T-helper 1 cell treated with Interleukin-12 subunit alpha and Interleukin-12 subunit beta and Interleukin-4 antibody, amounts not matched to agents 30 μg/mL and 1 μg/mL, for 36 hours (primary cell): ENCODE data around the gene GAMT.

Source experiments
- H3K27ac Mint-ChIP-seq: one replicate; pipeline ENCODE4 v1.8.0; 2021; ENCODE audit warnings: mild to moderate bottlenecking, mixed read lengths
- H3K27me3 Mint-ChIP-seq: one replicate; pipeline ENCODE4 v1.8.0; 2021; ENCODE audit warnings: low read depth, mixed read lengths
- H3K36me3 Mint-ChIP-seq: one replicate; pipeline ENCODE4 v1.8.0; 2021; ENCODE audit warnings: low read depth, mixed read lengths
- H3K4me1 Mint-ChIP-seq: one replicate; pipeline ENCODE4 v1.8.0; 2021; ENCODE audit warnings: low read depth, mixed read lengths
- H3K4me3 Mint-ChIP-seq: one replicate; pipeline ENCODE4 v1.8.0; 2021; ENCODE audit warnings: mild to moderate bottlenecking, moderate library complexity, mixed read lengths
- H3K9me3 Mint-ChIP-seq: one replicate; pipeline ENCODE4 v1.8.0; 2021; ENCODE audit warnings: mixed read lengths

Gene GAMT

DNA sequence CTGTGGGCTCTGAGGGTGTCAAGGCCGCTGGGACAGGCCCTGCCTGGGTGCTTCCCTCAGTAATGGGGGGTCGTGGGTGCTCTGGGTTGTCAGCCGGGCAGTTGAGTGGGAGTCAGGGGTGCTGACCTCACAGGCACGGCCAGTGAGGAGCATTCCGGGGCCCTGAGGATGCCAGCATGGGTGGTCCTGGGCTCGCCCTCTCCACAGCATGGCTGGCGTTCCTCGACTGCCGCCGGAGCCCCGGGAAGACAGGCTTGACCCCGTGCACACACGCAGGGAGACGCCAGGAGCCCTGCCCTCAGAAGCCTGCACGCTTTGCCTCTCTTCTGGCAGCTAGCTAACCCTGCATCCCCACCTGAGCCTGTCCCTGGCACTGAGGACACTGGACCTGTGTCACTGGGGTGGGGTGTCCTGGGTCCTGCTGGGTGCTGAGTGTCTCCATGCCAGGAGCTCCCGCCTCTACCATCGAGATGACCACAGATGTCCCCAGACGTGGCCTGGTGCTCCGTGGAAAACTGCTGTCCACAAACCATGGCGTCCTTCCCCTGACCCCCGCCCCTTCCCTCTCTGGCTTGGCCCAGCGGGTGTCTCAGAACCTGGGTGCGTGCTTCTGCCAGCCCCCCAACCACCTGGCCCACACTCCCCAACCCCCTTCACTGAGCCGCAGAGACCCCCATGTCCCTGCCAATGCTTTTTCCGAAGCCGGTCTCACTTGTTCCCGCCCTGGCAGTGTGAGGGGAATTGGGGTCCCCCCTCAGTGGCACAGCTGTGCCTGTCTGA is 22.0 kb downstream of the GAMT start:
- no peaks in the 10 kb centered on the region for H3K9me3 Mint-ChIP-seq
- H3K4me1 Mint-ChIP-seq: peaks cover 10% of the 10 kb centered on the region
- peaks cover 10% of the 10 kb centered on the region for H3K36me3 Mint-ChIP-seq
- peaks cover 10% of the 10 kb centered on the region for H3K27me3 Mint-ChIP-seq
- no peak overlapping the region for H3K4me3 Mint-ChIP-seq
- H3K27ac Mint-ChIP-seq: no peak overlapping the region

DNA sequence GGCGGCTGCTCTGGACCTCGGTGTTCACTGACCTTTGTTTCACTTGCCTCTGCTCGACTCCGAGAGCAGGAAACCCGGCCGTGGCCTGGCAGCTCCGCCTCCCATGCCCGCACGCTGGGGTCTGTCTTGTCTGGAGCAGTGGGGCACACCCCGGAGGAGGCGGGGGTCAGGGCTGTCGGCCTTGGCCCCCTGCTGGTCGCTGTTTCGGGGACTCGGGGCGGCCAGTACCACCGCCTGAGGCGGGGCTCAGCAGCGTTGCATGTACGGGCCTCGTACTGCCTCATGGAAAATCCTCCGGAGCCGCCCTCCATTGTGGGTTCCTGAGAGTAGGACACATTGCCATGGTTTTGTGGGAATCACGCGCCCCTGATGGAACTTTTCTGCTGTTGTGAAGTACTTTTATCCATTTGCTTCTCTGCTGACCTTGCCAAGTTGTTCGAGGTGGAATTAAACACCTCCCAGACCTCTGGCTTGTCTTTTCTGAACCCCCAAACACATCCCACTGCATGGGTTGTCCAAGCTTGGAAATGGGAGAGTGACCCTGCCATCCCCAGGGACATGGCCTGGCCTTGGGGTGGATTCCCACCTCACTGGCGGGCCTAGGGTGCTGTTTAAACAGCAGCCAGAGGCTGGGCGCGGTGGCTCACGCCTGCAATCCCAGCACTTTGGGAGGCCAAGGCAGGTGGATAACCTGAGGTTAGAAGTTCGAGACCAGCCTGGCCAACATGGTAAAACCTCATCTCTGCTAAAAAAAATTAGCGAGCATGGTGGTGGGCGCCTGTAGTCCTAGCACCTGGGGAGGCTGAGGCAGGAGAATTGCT is 23.2 kb downstream of the GAMT start:
- Mint-ChIP-seq H3K9me3 (no peaks in the 10 kb centered on the region), H3K27ac (no peak overlapping the region), H3K27me3 (peaks cover 5% of the 10 kb centered on the region), H3K36me3 (peaks cover 6% of the 10 kb centered on the region), H3K4me1 (peaks cover 5% of the 10 kb centered on the region), H3K4me3 (no peak overlapping the region)

DNA sequence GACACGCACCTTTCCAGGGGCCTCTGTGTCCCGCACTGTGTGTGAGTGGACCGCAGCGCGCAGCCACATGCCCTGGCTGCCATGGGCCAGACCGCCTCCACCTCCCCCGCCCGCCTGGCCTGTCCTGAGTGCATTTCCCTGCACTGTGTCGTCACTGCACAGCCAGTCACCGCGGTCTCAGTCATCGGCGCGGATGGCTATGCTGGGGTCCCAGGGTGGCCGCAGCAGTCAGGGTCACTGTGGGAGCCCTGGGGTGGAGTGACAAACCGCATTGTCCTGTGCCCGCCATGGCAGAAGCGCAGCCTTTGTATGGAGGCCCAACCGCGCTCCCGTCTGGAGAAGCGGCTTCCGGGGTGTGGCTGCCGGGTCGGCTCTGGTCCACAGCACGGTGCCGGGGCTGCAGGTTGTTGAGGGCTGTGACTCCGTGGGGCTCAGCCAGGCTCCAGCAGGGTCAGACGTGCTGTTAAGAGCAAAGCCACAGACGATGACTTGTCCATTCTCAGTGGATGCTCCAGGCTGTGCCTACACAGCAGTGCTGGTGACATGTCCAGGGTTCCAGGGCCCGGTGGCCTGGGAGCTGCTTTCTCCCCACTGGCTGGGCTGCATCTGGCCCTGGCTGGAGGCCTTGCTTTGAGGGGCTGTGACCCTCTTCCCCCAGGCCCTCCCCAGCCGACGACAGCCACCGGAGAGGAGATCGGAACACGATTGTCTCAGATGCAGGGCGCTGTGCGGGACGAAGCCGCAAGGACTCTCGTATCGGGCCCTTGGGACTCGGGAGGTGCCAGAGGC is 24.0 kb downstream of the GAMT start:
- H3K4me1 Mint-ChIP-seq: no peaks in the 10 kb centered on the region
- H3K9me3 Mint-ChIP-seq: no peaks in the 10 kb centered on the region
- H3K27ac Mint-ChIP-seq: no peak overlapping the region
- no peaks in the 10 kb centered on the region for H3K27me3 Mint-ChIP-seq
- H3K36me3 Mint-ChIP-seq: peaks cover 6% of the 10 kb centered on the region
- no peak overlapping the region for H3K4me3 Mint-ChIP-seq

DNA sequence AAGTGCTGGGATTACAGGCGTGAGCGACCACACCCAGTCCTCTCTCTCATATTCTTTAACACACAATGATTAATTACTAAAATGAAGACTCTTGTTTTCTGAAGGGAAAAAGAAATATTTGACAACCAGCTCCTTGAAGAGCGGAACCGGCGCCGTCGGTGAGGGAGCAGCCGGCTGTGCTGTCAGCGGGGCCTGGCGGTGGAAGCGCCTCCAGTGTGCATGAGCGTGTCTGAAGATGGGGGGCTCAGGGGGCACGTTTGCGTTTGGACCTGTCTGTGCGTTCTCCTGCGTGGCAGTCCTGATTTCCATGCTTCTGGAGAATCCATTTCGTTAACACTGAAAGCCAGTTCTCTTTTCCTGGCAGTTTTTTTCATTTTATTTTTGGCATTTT is 24.9 kb downstream of the GAMT start:
- no peak overlapping the region for H3K27ac Mint-ChIP-seq

DNA sequence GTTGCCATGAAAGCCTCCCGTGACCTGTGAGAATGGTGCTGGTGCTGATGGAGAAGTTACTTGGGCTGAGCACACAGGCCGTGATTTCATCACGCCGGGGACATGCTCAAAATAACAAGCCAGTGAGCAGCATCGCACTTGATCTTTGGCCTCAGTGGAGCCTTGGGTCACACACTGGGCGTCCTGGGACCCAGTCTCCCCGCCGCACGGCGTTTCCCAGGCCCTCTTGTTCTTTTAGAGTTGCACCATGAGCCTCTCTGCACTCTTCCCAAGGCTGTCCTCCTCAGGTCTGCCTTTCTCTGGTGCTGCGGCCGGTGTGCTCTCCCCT is 27.1 kb downstream of the GAMT start:
- no peaks in the 10 kb centered on the region for H3K4me1 Mint-ChIP-seq
- no peaks in the 10 kb centered on the region for H3K9me3 Mint-ChIP-seq
- H3K36me3 Mint-ChIP-seq: peaks cover 6% of the 10 kb centered on the region
- H3K4me3 Mint-ChIP-seq: no peak overlapping the region
- H3K27ac Mint-ChIP-seq: no peak overlapping the region
- no peaks in the 10 kb centered on the region for H3K27me3 Mint-ChIP-seq

More for the DNA sequence above, 24.9 kb downstream of the GAMT start:
- Mint-ChIP-seq H3K9me3 (no peaks in the 10 kb centered on the region), H3K4me1 (no peaks in the 10 kb centered on the region), H3K4me3 (no peak overlapping the region), H3K27me3 (no peaks in the 10 kb centered on the region), H3K36me3 (peaks cover 6% of the 10 kb centered on the region)

DNA sequence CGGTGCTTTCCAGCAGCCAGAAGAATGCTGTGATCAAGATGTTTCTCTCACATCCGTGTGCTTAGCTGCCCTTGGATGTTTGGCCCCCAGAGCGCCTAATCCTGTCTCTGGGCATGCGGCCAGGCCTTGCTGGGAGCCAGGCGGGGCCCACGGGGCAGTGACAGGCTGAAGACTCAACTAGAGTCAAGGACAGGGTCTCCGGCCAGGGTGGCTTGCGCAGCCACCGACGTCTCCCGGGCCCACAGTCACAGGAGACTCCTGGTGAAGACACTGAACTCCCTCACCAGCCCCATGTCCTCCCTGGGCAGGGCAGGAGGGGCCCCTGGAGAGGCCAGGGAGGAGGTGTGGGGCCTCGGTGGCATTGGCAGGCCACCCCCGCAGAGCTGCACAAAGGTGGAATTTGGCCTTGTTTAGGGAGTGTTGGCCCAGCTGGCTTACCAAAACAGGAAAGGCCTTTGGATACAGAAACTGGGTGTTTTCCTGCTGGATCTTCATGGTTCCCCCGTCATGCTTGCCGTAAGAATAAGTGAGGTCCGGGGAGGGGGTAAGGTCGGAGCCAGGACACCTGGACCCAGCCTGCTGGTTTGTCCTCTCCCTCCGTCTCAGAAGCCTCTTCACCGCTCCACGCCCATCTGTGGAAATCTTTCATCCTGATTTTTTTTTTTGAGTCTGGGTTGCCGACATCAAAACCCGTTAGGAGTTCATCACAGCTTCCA is 27.6 kb downstream of the GAMT start:
- H3K27ac Mint-ChIP-seq: no peak overlapping the region
- H3K9me3 Mint-ChIP-seq: no peaks in the 10 kb centered on the region

DNA sequence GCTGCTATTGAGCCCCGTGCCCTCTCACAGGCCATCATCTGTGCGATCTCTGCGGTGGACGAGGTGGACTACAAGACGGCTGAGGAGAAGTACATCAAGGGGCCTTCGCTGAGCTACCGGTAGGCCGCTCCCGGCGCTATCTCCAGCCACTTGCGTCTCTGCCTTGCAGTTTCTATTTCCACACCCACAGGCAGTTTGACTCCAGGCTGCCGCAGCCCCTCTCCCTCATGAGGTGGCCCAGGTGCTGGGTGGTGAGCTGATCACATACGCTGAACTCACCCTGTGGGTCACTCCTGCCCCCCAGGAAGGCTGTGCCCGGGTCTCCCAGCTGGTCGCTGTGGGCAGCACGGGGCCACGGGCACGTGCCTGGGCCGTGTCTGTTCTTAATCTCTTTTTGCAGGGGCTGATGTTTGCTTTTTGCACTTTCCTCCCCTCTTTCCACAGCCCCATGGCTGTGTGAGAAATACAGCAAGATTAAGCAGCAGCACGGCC is 28.3 kb downstream of the GAMT start:
- no peaks in the 10 kb centered on the region for H3K9me3 Mint-ChIP-seq
- H3K27me3 Mint-ChIP-seq: no peaks in the 10 kb centered on the region
- no peaks in the 10 kb centered on the region for H3K4me1 Mint-ChIP-seq
- H3K27ac Mint-ChIP-seq: no peak overlapping the region
- H3K36me3 Mint-ChIP-seq: peaks cover 6% of the 10 kb centered on the region
- H3K4me3 Mint-ChIP-seq: no peak overlapping the region

More for the DNA sequence above, 27.6 kb downstream of the GAMT start:
- H3K27me3 Mint-ChIP-seq: no peaks in the 10 kb centered on the region
- no peaks in the 10 kb centered on the region for H3K4me1 Mint-ChIP-seq
- H3K4me3 Mint-ChIP-seq: no peak overlapping the region
- H3K36me3 Mint-ChIP-seq: peaks cover 6% of the 10 kb centered on the region

DNA sequence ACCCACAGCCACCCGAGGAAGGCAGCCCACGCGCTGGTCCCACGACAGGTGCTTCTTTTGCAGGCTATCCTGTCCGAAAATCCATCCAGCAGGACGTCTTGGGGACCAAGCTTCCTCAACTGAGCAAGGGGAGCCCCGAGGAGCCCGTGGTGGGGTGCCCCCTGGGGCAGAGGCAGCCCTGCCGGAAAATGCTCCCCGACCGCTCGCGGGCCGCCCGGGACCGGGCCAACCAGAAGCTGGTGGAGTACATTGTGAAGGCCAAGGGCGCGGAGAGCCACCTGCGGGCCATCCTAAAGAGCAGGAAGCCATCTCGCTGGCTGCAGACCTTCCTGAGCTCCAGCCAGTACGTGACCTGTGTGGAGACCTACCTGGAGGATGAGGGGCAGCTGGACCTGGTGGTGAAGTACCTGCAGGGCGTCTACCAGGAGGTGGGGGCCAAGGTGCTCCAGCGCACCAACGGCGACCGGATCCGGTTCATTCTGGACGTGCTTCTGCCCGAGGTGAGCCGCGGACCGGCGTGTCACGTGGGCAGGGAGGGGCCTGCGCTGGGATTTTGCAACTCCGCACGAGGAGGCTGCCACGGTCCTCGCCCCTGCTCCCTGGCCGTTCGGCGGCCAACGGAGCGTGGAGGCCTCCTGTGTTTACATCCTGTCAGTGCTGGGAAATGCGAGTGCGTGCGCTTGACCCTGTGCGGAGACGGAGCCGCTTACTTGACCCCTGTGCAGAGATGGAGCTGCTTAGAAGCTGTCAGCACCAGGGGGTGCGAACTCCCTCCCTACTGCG is 30.6 kb downstream of the GAMT start:
- no peak overlapping the region for H3K27ac Mint-ChIP-seq
- peaks cover 7% of the 10 kb centered on the region for H3K36me3 Mint-ChIP-seq
- no peaks in the 10 kb centered on the region for H3K9me3 Mint-ChIP-seq
- no peaks in the 10 kb centered on the region for H3K27me3 Mint-ChIP-seq
- no peaks in the 10 kb centered on the region for H3K4me1 Mint-ChIP-seq
- no peak overlapping the region for H3K4me3 Mint-ChIP-seq

DNA sequence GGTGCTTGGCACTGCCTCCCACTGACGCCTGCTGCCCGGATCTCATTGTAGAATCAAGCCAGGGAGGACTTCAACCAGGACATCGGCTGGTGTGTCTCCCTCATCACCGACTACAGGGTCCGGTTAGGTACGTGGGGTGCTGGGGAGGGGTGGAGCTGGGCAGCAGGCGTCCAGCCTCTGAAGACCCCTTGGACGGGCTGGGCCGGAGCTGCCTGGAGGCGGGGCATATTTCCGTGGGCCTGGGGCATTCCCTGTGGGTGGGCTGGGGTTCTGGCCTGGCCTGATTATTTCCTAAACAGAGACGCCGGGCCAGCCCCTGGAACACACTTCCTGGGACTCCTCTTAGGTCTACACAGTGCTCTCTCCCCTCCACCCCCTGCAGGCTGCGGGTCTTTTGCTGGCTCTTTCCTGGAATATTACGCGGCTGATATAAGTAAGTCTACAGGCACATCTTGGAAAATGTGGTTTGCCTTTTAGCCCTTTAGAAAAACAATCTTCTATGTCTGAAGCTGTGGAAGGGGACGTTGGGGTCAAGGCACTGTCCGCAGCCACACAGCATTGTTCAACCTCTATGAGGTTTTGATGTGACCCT is 32.0 kb downstream of the GAMT start:
- peaks cover 9% of the 10 kb centered on the region for H3K36me3 Mint-ChIP-seq
- no peaks in the 10 kb centered on the region for H3K9me3 Mint-ChIP-seq
- H3K4me3 Mint-ChIP-seq: no peak overlapping the region
- H3K4me1 Mint-ChIP-seq: peaks cover 3% of the 10 kb centered on the region
- no peak overlapping the region for H3K27ac Mint-ChIP-seq
- H3K27me3 Mint-ChIP-seq: no peaks in the 10 kb centered on the region

DNA sequence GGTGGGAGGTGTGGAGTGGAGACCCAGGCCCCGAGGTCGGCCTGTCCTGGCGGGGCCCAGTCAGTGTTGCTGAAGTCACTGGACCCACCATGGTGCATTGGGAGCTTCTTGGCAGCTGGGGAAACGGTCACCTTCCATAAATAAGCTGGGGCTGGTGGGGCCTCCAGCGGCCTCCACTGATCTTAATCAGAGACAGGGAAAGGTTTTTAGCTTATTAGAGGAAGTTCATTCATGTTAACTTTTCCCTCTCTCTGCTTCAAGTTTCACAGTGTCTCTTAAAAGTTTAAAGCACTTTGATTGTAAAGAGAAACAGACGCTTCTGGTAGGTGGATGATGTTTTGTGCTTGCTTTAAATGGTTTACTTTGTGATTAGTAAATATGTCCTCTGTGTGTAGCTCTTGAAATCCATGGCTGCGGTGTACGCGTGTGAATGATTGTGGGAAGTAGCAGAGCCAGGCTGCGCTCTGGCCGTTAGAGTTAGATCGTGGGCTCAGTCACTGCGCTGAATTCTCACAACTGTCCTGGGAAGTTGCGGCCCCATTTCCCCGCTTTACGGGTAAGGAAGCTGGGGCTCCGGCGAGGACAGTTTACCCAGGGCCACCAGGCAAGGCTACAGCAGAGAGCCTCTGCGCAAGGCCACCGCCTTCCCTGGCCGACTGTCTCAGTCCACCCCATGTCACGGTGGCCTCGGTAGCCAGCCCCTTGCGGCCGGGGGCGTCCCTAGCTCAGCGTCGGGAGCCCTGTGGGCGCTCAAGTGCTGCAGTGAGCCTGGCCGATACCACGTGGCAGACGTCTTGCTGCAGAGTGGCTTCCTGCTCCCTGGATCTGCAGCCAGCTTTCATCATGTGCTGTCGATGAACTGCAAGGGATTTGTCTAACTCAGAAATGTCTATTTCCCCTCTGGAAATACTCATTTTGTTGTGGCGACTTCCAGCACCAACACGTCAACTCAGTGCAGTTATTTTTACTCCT is 34.2 kb downstream of the GAMT start:
- H3K36me3 Mint-ChIP-seq: peaks cover 11% of the 10 kb centered on the region
- peaks cover 14% of the 10 kb centered on the region for H3K4me1 Mint-ChIP-seq
- H3K4me3 Mint-ChIP-seq: no peak overlapping the region
- no peaks in the 10 kb centered on the region for H3K27me3 Mint-ChIP-seq
- H3K9me3 Mint-ChIP-seq: no peaks in the 10 kb centered on the region
- H3K27ac Mint-ChIP-seq: no peak overlapping the region

DNA sequence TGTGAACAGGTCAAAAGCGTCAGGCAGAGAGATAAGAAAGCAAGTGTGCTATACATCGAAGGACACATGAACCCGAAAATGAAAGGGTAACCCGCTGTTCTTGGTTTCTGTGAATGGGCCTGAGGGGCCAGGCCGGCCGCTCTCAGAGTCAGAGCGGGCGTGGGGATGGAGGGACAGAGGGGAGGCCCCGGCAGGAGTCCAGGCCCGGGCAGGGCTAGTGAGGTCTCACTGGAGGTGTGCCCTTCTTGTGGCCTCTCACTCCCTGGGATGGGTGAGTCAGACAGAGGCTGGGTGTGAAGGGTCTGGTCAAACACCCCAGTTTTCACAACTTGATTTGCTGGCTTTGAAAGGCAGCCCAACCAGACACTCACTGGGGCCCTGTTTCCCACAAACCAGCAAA is 35.0 kb downstream of the GAMT start:
- H3K4me3 Mint-ChIP-seq: no peak overlapping the region
- peaks cover 17% of the 10 kb centered on the region for H3K4me1 Mint-ChIP-seq
- H3K36me3 Mint-ChIP-seq: peaks cover 14% of the 10 kb centered on the region

More for the DNA sequence above, 35.0 kb downstream of the GAMT start:
- Mint-ChIP-seq H3K27ac (no peak overlapping the region), H3K27me3 (no peaks in the 10 kb centered on the region), H3K9me3 (no peaks in the 10 kb centered on the region)
